ENCODE data around the gene CYS1.
A peak's percentile ranks its signal among the peaks of the same experiment; 100 is the strongest.

CYS1 gene

GRCh38 chr2:10073706-10074105 is 6.5 kb downstream of the CYS1 start:
- H3K4me3 ChIP-seq (ENCODE audit: low read depth, low read length) = no peak overlapping the region
- TF ChIP-seq POLR2A (IDR thresholded peaks at IDR 0.05; ENCODE audit: extremely low read depth, insufficient read length) (no peak), MYC (IDR thresholded peaks at IDR 0.05; ENCODE audit: low read depth, low read length) (0 out of 2 replicates have a peak, but pooled peaks have one; percentile 25), MAX (IDR thresholded peaks at IDR 0.05; ENCODE audit: low read depth, low read length) (peak; percentile 41; the same call in 1 of the 2 replicates)
- peak; percentile 77 for DNase-seq (ENCODE audit: low read depth)

- TF ChIP-seq CTCF (IDR thresholded peaks at IDR 0.05; ENCODE audit: low read depth, low read length) (peak; percentile 93), MYC (IDR thresholded peaks at IDR 0.05; ENCODE audit: low read depth, low read length) (no peak), MAX (IDR thresholded peaks at IDR 0.05; ENCODE audit: low read depth, low read length) (0 out of 2 replicates have a peak, but pooled peaks have one; percentile 35)
- DNase-seq (ENCODE audit: low read depth) = peak; percentile 93
- no peak overlapping the region for H3K4me3 ChIP-seq (ENCODE audit: low read depth, low read length)
Observed at GRCh38 chr2:10072656-10073480, 7.3 kb downstream of the CYS1 start.

- no peak overlapping the region for H3K4me3 ChIP-seq (ENCODE audit: low read depth, low read length)
- DNase-seq (ENCODE audit: low read depth) = no peak
- no peak for TF ChIP-seq CTCF (IDR thresholded peaks at IDR 0.05; ENCODE audit: low read depth, low read length)
- TF ChIP-seq MAX (IDR thresholded peaks at IDR 0.05; ENCODE audit: low read depth, low read length) = no peak
- TF ChIP-seq POLR2A (IDR thresholded peaks at IDR 0.05; ENCODE audit: extremely low read depth, insufficient read length) = no peak
- TF ChIP-seq MYC (IDR thresholded peaks at IDR 0.05; ENCODE audit: low read depth, low read length) = no peak
Observed at GRCh38 chr2:10071595-10071994, 8.6 kb downstream of the CYS1 start.

- DNase-seq (ENCODE audit: low read depth) = no peak
- TF ChIP-seq POLR2A (IDR thresholded peaks at IDR 0.05; ENCODE audit: extremely low read depth, insufficient read length) (no peak), CTCF (IDR thresholded peaks at IDR 0.05; ENCODE audit: low read depth, low read length) (no peak), MYC (IDR thresholded peaks at IDR 0.05; ENCODE audit: low read depth, low read length) (no peak), MAX (IDR thresholded peaks at IDR 0.05; ENCODE audit: low read depth, low read length) (no peak)
- no peak overlapping the region for H3K4me3 ChIP-seq (ENCODE audit: low read depth, low read length)
Observed at GRCh38 chr2:10071176-10071575, 9.0 kb downstream of the CYS1 start.

GRCh38 chr2:10067881-10068280 is 12.3 kb downstream of the CYS1 start:
- TF ChIP-seq MAX (IDR thresholded peaks at IDR 0.05; ENCODE audit: low read depth, low read length) (no peak), CTCF (IDR thresholded peaks at IDR 0.05; ENCODE audit: low read depth, low read length) (no peak), POLR2A (IDR thresholded peaks at IDR 0.05; ENCODE audit: extremely low read depth, insufficient read length) (no peak)

GRCh38 chr2:10067330-10067729 is 12.9 kb downstream of the CYS1 start:
- TF ChIP-seq CTCF (IDR thresholded peaks at IDR 0.05; ENCODE audit: low read depth, low read length) (no peak), POLR2A (IDR thresholded peaks at IDR 0.05; ENCODE audit: extremely low read depth, insufficient read length) (no peak), MAX (IDR thresholded peaks at IDR 0.05; ENCODE audit: low read depth, low read length) (no peak), MYC (IDR thresholded peaks at IDR 0.05; ENCODE audit: low read depth, low read length) (no peak)
- no peak overlapping the region for H3K4me3 ChIP-seq (ENCODE audit: low read depth, low read length)
- no peak for DNase-seq (ENCODE audit: low read depth)

More at GRCh38 chr2:10067881-10068280, 12.3 kb downstream of the CYS1 start:
- H3K4me3 ChIP-seq (ENCODE audit: low read depth, low read length) = no peak overlapping the region
- DNase-seq (ENCODE audit: low read depth) = no peak

Measured in NB4 (cell line).